Activated gamma-delta T cell treated with Interleukin-2 at 50 U/mL for 16 hours (primary cell): ENCODE measurements around the gene ACRBP.
"Not testable (repeated sequence)": the region's sequence is repeated elsewhere in the genome, so short reads cannot be mapped to it uniquely, and the experiment has no call there.

Experiments used
- DNase-seq: peaks from one replicate; pipeline ENCODE4 v3.0.0-alpha.2; 2020

Gene ACRBP

GRCh38 chr12:6614513-6615172, 32.6 kb downstream of the ACRBP start:
- no peak for DNase-seq

- peak; percentile 60 for DNase-seq
These were observed 33.3 kb downstream of the ACRBP start for GRCh38 chr12:6613776-6614512.

GRCh38 chr12:6613015-6613775, 34.0 kb downstream of the ACRBP start:
- peak; percentile 42 for DNase-seq

GRCh38 chr12:6612652-6613014, 34.6 kb downstream of the ACRBP start:
- DNase-seq, result no peak

- DNase-seq, result peak; percentile 29
These were observed 35.0 kb downstream of the ACRBP start for GRCh38 chr12:6612247-6612646.

- DNase-seq, result no peak
These were observed 38.5 kb downstream of the ACRBP start for GRCh38 chr12:6608592-6609281.

GRCh38 chr12:6607751-6608591, 39.3 kb downstream of the ACRBP start:
- peak; percentile 57 for DNase-seq

GRCh38 chr12:6606331-6607131, 40.7 kb downstream of the ACRBP start:
- peak; percentile 63 for DNase-seq

GRCh38 chr12:6605421-6606330, 41.6 kb downstream of the ACRBP start:
- peak; percentile 49 for DNase-seq

- DNase-seq, result no peak
These were observed 42.8 kb downstream of the ACRBP start for GRCh38 chr12:6604259-6605029.

- peak; percentile 40 for DNase-seq
These were observed 44.1 kb downstream of the ACRBP start for GRCh38 chr12:6603095-6603567.

- DNase-seq, result no peak
These were observed 44.7 kb downstream of the ACRBP start for GRCh38 chr12:6602526-6602925.

- DNase-seq, result not testable (repeated sequence)
These were observed 51.6 kb downstream of the ACRBP start for GRCh38 chr12:6595673-6596072.

- no peak for DNase-seq
These were observed 55.1 kb downstream of the ACRBP start for GRCh38 chr12:6592087-6592486.
